HepG2 (cell line): ENCODE measurements around the gene HSP90AB1. TPM values are rescaled to one million over a fixed set of nuclear protein-coding genes. Genes with fewer than 3 reads are reported as not detected.

Source experiments
- CEBPB ChIP-seq: IDR thresholded peaks from 2 replicates; pipeline ENCODE4 v1.6.1; 2011; ENCODE audit warnings: low read depth, low read length, improper control_type of control experiment, borderline replicate concordance
- MEF2D ChIP-seq: sonication (generic); formaldehyde crosslinking; IDR thresholded peaks from 2 replicates; pipeline ENCODE4 v1.5.1; 2020; ENCODE audit warnings: mild to moderate bottlenecking, missing genetic modification reagents
- NAIF1 ChIP-seq: sonication (generic); formaldehyde crosslinking; IDR thresholded peaks from 2 replicates; pipeline ENCODE4 v1.5.0; 2020; ENCODE audit warnings: mild to moderate bottlenecking, missing genetic modification reagents, borderline replicate concordance
- PLRG1 ChIP-seq: fragments of 450-650 bp; conservative IDR thresholded peaks from 2 replicates; pipeline ENCODE4 v1.6.1; 2016
- PTBP1 ChIP-seq: fragments of 200-400 bp; formaldehyde crosslinking; IDR thresholded peaks from 2 replicates; pipeline ENCODE4 v1.6.1; 2018; ENCODE audit warnings: low read length, low read depth; ENCODE audit not compliant: poor library complexity, severe bottlenecking
- polyA plus RNA-seq, 8 experiments: library from polyadenylated mRNA; depleted of rRNA in 3 of 8; stranded (reverse) in 7 of 8; unstranded in 1 of 8; fragments of >200 nt; fragmentation: Illumina TruSeq in 4 of 8; extraction: Trizol in 4 of 8; gene quantifications; 2 replicates each; pipeline versions ENCODE4 v1.2.1 to v1.2.3, GENCODE V29; 2011 to 2016; ENCODE audit warnings: low read depth in 4 of 8, missing spikeins in 1 of 8, mixed read lengths in 1 of 8; ENCODE audit not compliant: insufficient read depth in 1 of 8
- total RNA-seq, 5 experiments: library from RNA; depleted of rRNA; stranded (reverse); fragments of >200 nt; fragmentation: Illumina TruSeq; extraction: Trizol; gene quantifications; 2 replicates each; pipeline ENCODE4 v1.2.3, GENCODE V29; 2016; ENCODE audit warnings: low read depth in 1 of 5
- TF ChIP-seq, protein P1 (sequence below): sonication (generic); formaldehyde crosslinking; IDR thresholded peaks from 2 replicates; pipeline ENCODE4 v1.5.0; 2020; ENCODE audit warnings: missing genetic modification reagents
- TF ChIP-seq, protein P2 (sequence below): sonication (generic); formaldehyde crosslinking; IDR thresholded peaks from 2 replicates; pipeline ENCODE4 v1.5.0; 2020; ENCODE audit warnings: missing genetic modification reagents
- TF ChIP-seq, protein P3 (sequence below): sonication (generic); formaldehyde crosslinking; IDR thresholded peaks from 2 replicates; pipeline ENCODE4 v1.8.1; 2023; ENCODE audit warnings: missing genetic modification reagents, mild to moderate bottlenecking, borderline replicate concordance
- TF ChIP-seq, protein P4 (sequence below): sonication (generic); formaldehyde crosslinking; IDR thresholded peaks from 2 replicates; pipeline ENCODE4 v1.9.0; 2022; ENCODE audit warnings: missing genetic modification reagents, mild to moderate bottlenecking, borderline replicate concordance
- TF ChIP-seq, protein P5 (sequence below): sonication (generic); formaldehyde crosslinking; IDR thresholded peaks from 2 replicates; pipeline ENCODE4 v1.5.0; 2020; ENCODE audit warnings: mild to moderate bottlenecking, missing genetic modification reagents
- TF ChIP-seq, protein P6 (sequence below): sonication (generic); formaldehyde crosslinking; IDR thresholded peaks from 2 replicates; pipeline ENCODE4 v1.5.1; 2020; ENCODE audit warnings: mild to moderate bottlenecking, missing genetic modification reagents, moderate library complexity
- TF ChIP-seq, protein P7 (sequence below): sonication (generic); formaldehyde crosslinking; IDR thresholded peaks from 2 replicates; pipeline ENCODE4 v1.4.0; 2020; ENCODE audit warnings: missing genetic modification reagents, borderline replicate concordance

The HSP90AB1 gene
- total and polyA plus RNA-seq, 2 of the 13 experiments (the other 11 are each of a cell fraction or from before 2014, with no cell fraction given) = 1,325 to 1,472 TPM

DNA sequence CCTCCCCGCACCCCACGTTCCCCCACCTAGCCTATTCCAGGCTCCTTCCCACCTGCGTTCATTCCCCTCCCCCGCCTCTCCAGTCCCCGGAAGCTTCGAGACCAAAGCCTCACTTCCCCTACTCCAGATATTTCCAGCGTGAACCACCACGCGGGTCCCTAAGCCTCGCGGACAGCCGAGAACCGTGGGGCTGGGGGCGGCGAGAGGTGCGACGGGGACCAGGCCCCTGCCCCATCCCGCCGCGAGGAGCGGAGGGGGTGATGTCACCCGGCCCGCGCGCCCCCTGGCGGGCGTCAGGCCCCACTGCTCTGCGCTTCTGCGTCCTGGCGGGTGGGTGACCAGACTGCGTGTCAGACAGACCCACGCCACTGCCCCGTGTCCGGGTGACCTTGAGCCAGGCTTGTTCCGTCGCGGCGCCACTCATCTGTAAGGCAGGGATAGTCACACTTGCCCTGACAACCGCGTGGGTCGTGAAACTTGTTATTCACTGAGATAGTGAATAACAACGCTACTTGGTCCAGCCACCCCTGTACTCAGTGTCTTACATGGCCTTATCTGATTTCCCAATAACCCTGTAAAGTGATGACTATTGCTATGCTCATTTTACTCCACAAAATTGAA lies 9.0 kb upstream of the HSP90AB1 start (continued):
- TF ChIP-seq, protein P1, sequence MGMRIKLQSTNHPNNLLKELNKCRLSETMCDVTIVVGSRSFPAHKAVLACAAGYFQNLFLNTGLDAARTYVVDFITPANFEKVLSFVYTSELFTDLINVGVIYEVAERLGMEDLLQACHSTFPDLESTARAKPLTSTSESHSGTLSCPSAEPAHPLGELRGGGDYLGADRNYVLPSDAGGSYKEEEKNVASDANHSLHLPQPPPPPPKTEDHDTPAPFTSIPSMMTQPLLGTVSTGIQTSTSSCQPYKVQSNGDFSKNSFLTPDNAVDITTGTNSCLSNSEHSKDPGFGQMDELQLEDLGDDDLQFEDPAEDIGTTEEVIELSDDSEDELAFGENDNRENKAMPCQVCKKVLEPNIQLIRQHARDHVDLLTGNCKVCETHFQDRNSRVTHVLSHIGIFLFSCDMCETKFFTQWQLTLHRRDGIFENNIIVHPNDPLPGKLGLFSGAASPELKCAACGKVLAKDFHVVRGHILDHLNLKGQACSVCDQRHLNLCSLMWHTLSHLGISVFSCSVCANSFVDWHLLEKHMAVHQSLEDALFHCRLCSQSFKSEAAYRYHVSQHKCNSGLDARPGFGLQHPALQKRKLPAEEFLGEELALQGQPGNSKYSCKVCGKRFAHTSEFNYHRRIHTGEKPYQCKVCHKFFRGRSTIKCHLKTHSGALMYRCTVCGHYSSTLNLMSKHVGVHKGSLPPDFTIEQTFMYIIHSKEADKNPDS = peak; percentile 37; the same call in 1 of the 2 replicates
- TF ChIP-seq, protein P2, sequence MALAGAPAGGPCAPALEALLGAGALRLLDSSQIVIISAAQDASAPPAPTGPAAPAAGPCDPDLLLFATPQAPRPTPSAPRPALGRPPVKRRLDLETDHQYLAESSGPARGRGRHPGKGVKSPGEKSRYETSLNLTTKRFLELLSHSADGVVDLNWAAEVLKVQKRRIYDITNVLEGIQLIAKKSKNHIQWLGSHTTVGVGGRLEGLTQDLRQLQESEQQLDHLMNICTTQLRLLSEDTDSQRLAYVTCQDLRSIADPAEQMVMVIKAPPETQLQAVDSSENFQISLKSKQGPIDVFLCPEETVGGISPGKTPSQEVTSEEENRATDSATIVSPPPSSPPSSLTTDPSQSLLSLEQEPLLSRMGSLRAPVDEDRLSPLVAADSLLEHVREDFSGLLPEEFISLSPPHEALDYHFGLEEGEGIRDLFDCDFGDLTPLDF (CRISPR knock-in tag) = no peak
- TF ChIP-seq, protein P3, sequence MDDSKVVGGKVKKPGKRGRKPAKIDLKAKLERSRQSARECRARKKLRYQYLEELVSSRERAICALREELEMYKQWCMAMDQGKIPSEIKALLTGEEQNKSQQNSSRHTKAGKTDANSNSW (CRISPR knock-in tag) = peak; percentile 85; the same call in 1 of the 2 replicates
- TF ChIP-seq, protein P4, sequence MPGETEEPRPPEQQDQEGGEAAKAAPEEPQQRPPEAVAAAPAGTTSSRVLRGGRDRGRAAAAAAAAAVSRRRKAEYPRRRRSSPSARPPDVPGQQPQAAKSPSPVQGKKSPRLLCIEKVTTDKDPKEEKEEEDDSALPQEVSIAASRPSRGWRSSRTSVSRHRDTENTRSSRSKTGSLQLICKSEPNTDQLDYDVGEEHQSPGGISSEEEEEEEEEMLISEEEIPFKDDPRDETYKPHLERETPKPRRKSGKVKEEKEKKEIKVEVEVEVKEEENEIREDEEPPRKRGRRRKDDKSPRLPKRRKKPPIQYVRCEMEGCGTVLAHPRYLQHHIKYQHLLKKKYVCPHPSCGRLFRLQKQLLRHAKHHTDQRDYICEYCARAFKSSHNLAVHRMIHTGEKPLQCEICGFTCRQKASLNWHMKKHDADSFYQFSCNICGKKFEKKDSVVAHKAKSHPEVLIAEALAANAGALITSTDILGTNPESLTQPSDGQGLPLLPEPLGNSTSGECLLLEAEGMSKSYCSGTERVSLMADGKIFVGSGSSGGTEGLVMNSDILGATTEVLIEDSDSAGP (CRISPR knock-in tag) = peak; percentile 75; the same call in 1 of the 2 replicates
- TF ChIP-seq MEF2D (no peak), CEBPB (peak; percentile 37; the same call in 1 of the 2 replicates), PTBP1 (peak; percentile 99), PLRG1 (no peak), NAIF1 (CRISPR knock-in tag) (0 out of 2 replicates have a peak, but pooled peaks have one; percentile 27)
- TF ChIP-seq, protein P5, sequence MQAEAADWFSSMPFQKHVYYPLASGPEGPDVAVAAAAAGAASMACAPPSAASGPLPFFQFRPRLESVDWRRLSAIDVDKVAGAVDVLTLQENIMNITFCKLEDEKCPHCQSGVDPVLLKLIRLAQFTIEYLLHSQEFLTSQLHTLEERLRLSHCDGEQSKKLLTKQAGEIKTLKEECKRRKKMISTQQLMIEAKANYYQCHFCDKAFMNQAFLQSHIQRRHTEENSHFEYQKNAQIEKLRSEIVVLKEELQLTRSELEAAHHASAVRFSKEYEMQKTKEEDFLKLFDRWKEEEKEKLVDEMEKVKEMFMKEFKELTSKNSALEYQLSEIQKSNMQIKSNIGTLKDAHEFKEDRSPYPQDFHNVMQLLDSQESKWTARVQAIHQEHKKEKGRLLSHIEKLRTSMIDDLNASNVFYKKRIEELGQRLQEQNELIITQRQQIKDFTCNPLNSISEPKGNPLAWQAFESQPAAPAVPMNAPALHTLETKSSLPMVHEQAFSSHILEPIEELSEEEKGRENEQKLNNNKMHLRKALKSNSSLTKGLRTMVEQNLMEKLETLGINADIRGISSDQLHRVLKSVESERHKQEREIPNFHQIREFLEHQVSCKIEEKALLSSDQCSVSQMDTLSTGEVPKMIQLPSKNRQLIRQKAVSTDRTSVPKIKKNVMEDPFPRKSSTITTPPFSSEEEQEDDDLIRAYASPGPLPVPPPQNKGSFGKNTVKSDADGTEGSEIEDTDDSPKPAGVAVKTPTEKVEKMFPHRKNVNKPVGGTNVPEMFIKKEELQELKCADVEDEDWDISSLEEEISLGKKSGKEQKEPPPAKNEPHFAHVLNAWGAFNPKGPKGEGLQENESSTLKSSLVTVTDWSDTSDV (CRISPR knock-in tag) = no peak
- TF ChIP-seq, protein P6, sequence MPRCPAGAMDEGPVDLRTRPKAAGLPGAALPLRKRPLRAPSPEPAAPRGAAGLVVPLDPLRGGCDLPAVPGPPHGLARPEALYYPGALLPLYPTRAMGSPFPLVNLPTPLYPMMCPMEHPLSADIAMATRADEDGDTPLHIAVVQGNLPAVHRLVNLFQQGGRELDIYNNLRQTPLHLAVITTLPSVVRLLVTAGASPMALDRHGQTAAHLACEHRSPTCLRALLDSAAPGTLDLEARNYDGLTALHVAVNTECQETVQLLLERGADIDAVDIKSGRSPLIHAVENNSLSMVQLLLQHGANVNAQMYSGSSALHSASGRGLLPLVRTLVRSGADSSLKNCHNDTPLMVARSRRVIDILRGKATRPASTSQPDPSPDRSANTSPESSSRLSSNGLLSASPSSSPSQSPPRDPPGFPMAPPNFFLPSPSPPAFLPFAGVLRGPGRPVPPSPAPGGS (CRISPR knock-in tag) = 0 out of 2 replicates have a peak, but pooled peaks have one; percentile 18
- TF ChIP-seq, protein P7, sequence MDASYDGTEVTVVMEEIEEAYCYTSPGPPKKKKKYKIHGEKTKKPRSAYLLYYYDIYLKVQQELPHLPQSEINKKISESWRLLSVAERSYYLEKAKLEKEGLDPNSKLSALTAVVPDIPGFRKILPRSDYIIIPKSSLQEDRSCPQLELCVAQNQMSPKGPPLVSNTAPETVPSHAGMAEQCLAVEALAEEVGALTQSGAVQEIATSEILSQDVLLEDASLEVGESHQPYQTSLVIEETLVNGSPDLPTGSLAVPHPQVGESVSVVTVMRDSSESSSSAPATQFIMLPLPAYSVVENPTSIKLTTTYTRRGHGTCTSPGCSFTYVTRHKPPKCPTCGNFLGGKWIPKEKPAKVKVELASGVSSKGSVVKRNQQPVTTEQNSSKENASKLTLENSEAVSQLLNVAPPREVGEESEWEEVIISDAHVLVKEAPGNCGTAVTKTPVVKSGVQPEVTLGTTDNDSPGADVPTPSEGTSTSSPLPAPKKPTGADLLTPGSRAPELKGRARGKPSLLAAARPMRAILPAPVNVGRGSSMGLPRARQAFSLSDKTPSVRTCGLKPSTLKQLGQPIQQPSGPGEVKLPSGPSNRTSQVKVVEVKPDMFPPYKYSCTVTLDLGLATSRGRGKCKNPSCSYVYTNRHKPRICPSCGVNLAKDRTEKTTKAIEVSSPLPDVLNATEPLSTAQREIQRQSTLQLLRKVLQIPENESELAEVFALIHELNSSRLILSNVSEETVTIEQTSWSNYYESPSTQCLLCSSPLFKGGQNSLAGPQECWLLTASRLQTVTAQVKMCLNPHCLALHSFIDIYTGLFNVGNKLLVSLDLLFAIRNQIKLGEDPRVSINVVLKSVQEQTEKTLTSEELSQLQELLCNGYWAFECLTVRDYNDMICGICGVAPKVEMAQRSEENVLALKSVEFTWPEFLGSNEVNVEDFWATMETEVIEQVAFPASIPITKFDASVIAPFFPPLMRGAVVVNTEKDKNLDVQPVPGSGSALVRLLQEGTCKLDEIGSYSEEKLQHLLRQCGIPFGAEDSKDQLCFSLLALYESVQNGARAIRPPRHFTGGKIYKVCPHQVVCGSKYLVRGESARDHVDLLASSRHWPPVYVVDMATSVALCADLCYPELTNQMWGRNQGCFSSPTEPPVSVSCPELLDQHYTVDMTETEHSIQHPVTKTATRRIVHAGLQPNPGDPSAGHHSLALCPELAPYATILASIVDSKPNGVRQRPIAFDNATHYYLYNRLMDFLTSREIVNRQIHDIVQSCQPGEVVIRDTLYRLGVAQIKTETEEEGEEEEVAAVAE (CRISPR knock-in tag) = peak; percentile 67; the same call in 1 of the 2 replicates
